IMR-90 (cell line): ENCODE data around the gene ATP5PO. TPM values are rescaled to one million over a fixed set of nuclear protein-coding genes. Genes with fewer than 3 reads are reported as not detected.

ENCODE experiments used
- ATAC-seq: fragments of 200-7000 bp; cut with Tn5 transposase; 2 replicates; pipeline ENCODE4 v1.9.1; 2020; ENCODE audit warnings: low read depth, mild to moderate bottlenecking, moderate library complexity
- BruUV-seq: library from RNA; stranded (reverse); fragments of 400-500 nt; replicated peaks from 2 replicates; lab custom pipeline; 2021; lab: Mats Ljungman, UMichigan
- CTCF ChIA-PET: fragments of 300-600 bp; formaldehyde crosslinking; extraction: SDS; loops from one replicate; lab custom pipeline; 2021; ENCODE audit warnings: antibody characterized with exemption; lab: Yijun Ruan, JAX
- POLR2A ChIA-PET: fragments of 300-600 bp; sonication (Branson Sonifier 250); formaldehyde crosslinking; loops from one replicate; lab custom pipeline; 2022; ENCODE audit warnings: antibody characterized with exemption; ENCODE audit not compliant: unreplicated experiment; lab: Charles Lee
- DNase-seq: peaks from one replicate; pipeline ENCODE4 v3.0.0; 2013
- H2AFZ ChIP-seq: replicated peaks from 2 replicates; pipeline ENCODE3; 2013; ENCODE audit warnings: low read length, mild to moderate bottlenecking; ENCODE audit not compliant: poor library complexity
- H2AK5ac ChIP-seq: 2 replicates; pipeline ENCODE4 v1.6.1; 2013; ENCODE audit warnings: low read depth, low read length, inconsistent platforms
- H2AK9ac ChIP-seq: replicated peaks from 2 replicates; pipeline ENCODE3; 2013; ENCODE audit warnings: mild to moderate bottlenecking, low read depth, low read length, moderate library complexity; ENCODE audit not compliant: poor library complexity
- H2BK120ac ChIP-seq: 2 replicates; pipeline ENCODE4 v1.6.1; 2013; ENCODE audit warnings: low read depth, low read length, inconsistent platforms
- H2BK15ac ChIP-seq: 3 replicates; pipeline ENCODE4 v1.6.1; 2013; ENCODE audit warnings: low read depth, low read length, inconsistent platforms
- H2BK20ac ChIP-seq: 2 replicates; pipeline ENCODE4 v1.6.1; 2013; ENCODE audit warnings: low read depth, mild to moderate bottlenecking, inconsistent platforms, low read length, moderate library complexity
- H2BK5ac ChIP-seq: 2 replicates; pipeline ENCODE4 v1.6.1; 2013; ENCODE audit warnings: mild to moderate bottlenecking, low read depth, low read length, inconsistent platforms; ENCODE audit not compliant: poor library complexity, severe bottlenecking
- H3K14ac ChIP-seq: replicated peaks from 2 replicates; pipeline ENCODE4 v1.6.1; 2013; ENCODE audit warnings: low read depth, low read length, inconsistent platforms
- H3K18ac ChIP-seq: 2 replicates; pipeline ENCODE4 v1.6.1; 2013; ENCODE audit warnings: low read depth, low read length, control low read depth
- H3K23ac ChIP-seq: 2 replicates; pipeline ENCODE4 v1.6.1; 2013; ENCODE audit warnings: low read depth, low read length, inconsistent platforms
- H3K27ac ChIP-seq: 2 replicates; pipeline ENCODE4 v1.5.1; 2013; ENCODE audit warnings: mild to moderate bottlenecking, control low read depth, low read length; ENCODE audit not compliant: insufficient read depth
- H3K27me3 ChIP-seq: 2 replicates; pipeline ENCODE4 v1.6.1; 2013; ENCODE audit warnings: low read length; ENCODE audit not compliant: control insufficient read depth, insufficient read depth
- H3K36me3 ChIP-seq: 2 replicates; pipeline ENCODE4 v1.6.1; 2013; ENCODE audit warnings: low read length, mixed read lengths; ENCODE audit not compliant: control insufficient read depth, insufficient read depth
- H3K4ac ChIP-seq: 2 replicates; pipeline ENCODE4 v1.6.1; 2013; ENCODE audit warnings: low read depth, low read length, inconsistent platforms
- H3K4me1 ChIP-seq: 2 replicates; pipeline ENCODE4 v1.6.1; 2013; ENCODE audit warnings: low read length, mixed read lengths; ENCODE audit not compliant: control insufficient read depth, insufficient read depth
- H3K4me2 ChIP-seq: 2 replicates; pipeline ENCODE4 v1.6.1; 2013; ENCODE audit warnings: low read depth, mild to moderate bottlenecking, control low read depth, low read length, moderate library complexity
- H3K4me3 ChIP-seq: 2 replicates; pipeline ENCODE4 v1.5.1; 2013; ENCODE audit warnings: low read depth, mild to moderate bottlenecking, control low read depth, low read length, moderate library complexity; ENCODE audit not compliant: insufficient read depth
- H3K56ac ChIP-seq: 2 replicates; pipeline ENCODE4 v1.6.1; 2013; ENCODE audit warnings: low read length, inconsistent platforms; ENCODE audit not compliant: insufficient read depth; ENCODE audit errors: extremely low read depth
- H3K79me1 ChIP-seq, 2 experiments: 2 replicates each; pipeline ENCODE4 v1.6.1; 2013; ENCODE audit warnings: low read length in 2 of 2, inconsistent platforms in 1 of 2, low read depth in 1 of 2
- H3K9ac ChIP-seq: 2 replicates; pipeline ENCODE4 v1.6.1; 2013; ENCODE audit warnings: low read depth, low read length, control low read depth
- H3K9me1 ChIP-seq: 2 replicates; pipeline ENCODE4 v1.6.1; 2013; ENCODE audit warnings: low read length, inconsistent platforms; ENCODE audit not compliant: insufficient read depth
- H3K9me3 ChIP-seq: 2 replicates; pipeline ENCODE4 v1.6.1; 2013; ENCODE audit warnings: low read length; ENCODE audit not compliant: control insufficient read depth, insufficient read depth
- H4K20me1 ChIP-seq: 2 replicates; pipeline ENCODE4 v1.6.1; 2013; ENCODE audit warnings: low read length, inconsistent platforms; ENCODE audit not compliant: insufficient read depth
- H4K5ac ChIP-seq: 2 replicates; pipeline ENCODE4 v1.6.1; 2013; ENCODE audit warnings: mild to moderate bottlenecking, low read depth, low read length, control low read depth
- H4K8ac ChIP-seq, 2 experiments: 2 replicates each; pipeline ENCODE4 v1.6.1; 2013; ENCODE audit warnings: low read depth in 2 of 2, low read length in 2 of 2, control low read depth in 1 of 2, inconsistent platforms in 1 of 2
- H4K91ac ChIP-seq: 2 replicates; pipeline ENCODE4 v1.6.1; 2013; ENCODE audit warnings: low read depth, low read length, inconsistent platforms; ENCODE audit not compliant: insufficient read depth
- BHLHE40 ChIP-seq: fragments of 150-350 bp; IDR thresholded peaks from 2 replicates; pipeline ENCODE4 v1.6.1; 2016; ENCODE audit warnings: mild to moderate bottlenecking, low read depth, low read length
- CEBPB ChIP-seq: IDR thresholded peaks from 2 replicates; pipeline ENCODE4 v1.6.1; 2012; ENCODE audit warnings: low read depth, low read length, improper control_type of control experiment
- CHD1 ChIP-seq: IDR thresholded peaks from 2 replicates; pipeline ENCODE4 v1.6.1; 2012; ENCODE audit warnings: low read depth, low read length, improper control_type of control experiment
- CTCF ChIP-seq: conservative IDR thresholded peaks from 2 replicates; pipeline ENCODE4 v1.5.1; 2012; ENCODE audit warnings: mild to moderate bottlenecking, low read depth, low read length, improper control_type of control experiment
- FOS ChIP-seq: fragments of 150-350 bp; IDR thresholded peaks from 2 replicates; pipeline ENCODE4 v1.6.1; 2016; ENCODE audit warnings: low read depth, low read length
- MAFK ChIP-seq: IDR thresholded peaks from 2 replicates; pipeline ENCODE4 v1.6.1; 2012; ENCODE audit warnings: low read depth, low read length, improper control_type of control experiment
- MAZ ChIP-seq: IDR thresholded peaks from 2 replicates; pipeline ENCODE4 v1.6.1; 2012; ENCODE audit warnings: low read depth, mild to moderate bottlenecking, low read length, improper control_type of control experiment, moderate library complexity, borderline replicate concordance
- MXI1 ChIP-seq: IDR thresholded peaks from 2 replicates; pipeline ENCODE4 v1.6.1; 2012; ENCODE audit warnings: low read depth, mild to moderate bottlenecking, low read length, moderate library complexity, borderline replicate concordance
- NFE2L2 ChIP-seq: fragments of 150-350 bp; IDR thresholded peaks from 2 replicates; pipeline ENCODE4 v1.6.1; 2016; ENCODE audit warnings: low read depth, mild to moderate bottlenecking, low read length
- POLR2A ChIP-seq: IDR thresholded peaks from 2 replicates; pipeline ENCODE4 v1.6.1; 2012; ENCODE audit warnings: mild to moderate bottlenecking, low read depth, low read length
- RAD21 ChIP-seq: IDR thresholded peaks from 2 replicates; pipeline ENCODE4 v1.6.1; 2012; ENCODE audit warnings: low read length, improper control_type of control experiment
- RCOR1 ChIP-seq: IDR thresholded peaks from 2 replicates; pipeline ENCODE4 v1.6.1; 2012; ENCODE audit warnings: mild to moderate bottlenecking, low read length, improper control_type of control experiment; ENCODE audit not compliant: insufficient replicate concordance
- RFX5 ChIP-seq: IDR thresholded peaks from 2 replicates; pipeline ENCODE4 v1.8.0; 2012; ENCODE audit warnings: low read depth, mild to moderate bottlenecking, low read length, moderate library complexity
- SMC3 ChIP-seq: fragments of 150-350 bp; IDR thresholded peaks from 2 replicates; pipeline ENCODE4 v1.6.1; 2016; ENCODE audit warnings: low read depth, mild to moderate bottlenecking, antibody characterized with exemption, low read length, moderate library complexity
- WGBS, 2 experiments: methylation state at CpG; one replicate each; pipeline versions ENCODE4 v1.1.5 to v1.1.7; 2013; ENCODE audit warnings: missing lambda C conversion rate in 2 of 2; ENCODE audit not compliant: insufficient read length in 1 of 2; ENCODE audit errors: extremely low coverage in 2 of 2; 5-methylcytosine and 5-hydroxymethylcytosine counted together
- dilution Hi-C: fragments of 300-500 bp; cut with HindIII; formaldehyde crosslinking; loops from one replicate; pipeline ENCODE4 v1.14.3; 2018; ENCODE audit warnings: low sequenced_read_pairs; ENCODE audit not compliant: unreplicated experiment
- in situ Hi-C: fragments of 300-500 bp; cut with MboI; formaldehyde crosslinking; loops from 3 replicates; pipeline ENCODE4 v1.14.3; 2019; ENCODE audit warnings: low sequenced_read_pairs, inconsistent platforms, mixed read lengths
- intact Hi-C: fragments of 100-400 bp; cut with micrococcal nuclease; formaldehyde crosslinking; loops from 2 replicates; pipeline ENCODE4 v1.10.0; 2022
- polyA plus RNA-seq, 3 experiments: library from polyadenylated mRNA; depleted of rRNA; stranded (reverse); fragments of >200 nt; gene quantifications; 2 replicates each; pipeline ENCODE4 v1.2.3, GENCODE V29; 2012; ENCODE audit warnings: low replicate concordance in 1 of 3
- total RNA-seq: library from RNA; depleted of rRNA; stranded (reverse); fragments of >200 nt; gene quantifications from 2 replicates; pipeline ENCODE4 v1.2.3, GENCODE V29; 2012
- TF ChIP-seq, protein P1 (sequence below): fragments of 150-350 bp; IDR thresholded peaks from 2 replicates; pipeline ENCODE4 v1.6.1; 2017; ENCODE audit warnings: mild to moderate bottlenecking, antibody characterized with exemption, low read length, low read depth
- TF ChIP-seq, protein P2 (sequence below): fragments of 150-350 bp; IDR thresholded peaks from 2 replicates; pipeline ENCODE4 v1.6.1; 2016; ENCODE audit warnings: low read depth, mild to moderate bottlenecking, low read length, moderate library complexity, borderline replicate concordance

Gene ATP5PO
- total and polyA plus RNA-seq, 2 of the 4 experiments (the other 2 are of a cell fraction): 237 to 250 TPM

- H2AK9ac ChIP-seq: no peak overlapping the region
- H3K18ac ChIP-seq: no peak overlapping the region
- H4K5ac ChIP-seq: no peak overlapping the region
- dilution Hi-C loops: no loop called here
- no peak overlapping the region for H3K4me2 ChIP-seq
- ATAC-seq: no peak
- no TSS peak for BruUV-seq
- no peak overlapping the region for H2BK5ac ChIP-seq
- WGBS, 2 experiments: 87% methylated on average over 3 of the region's 8 CpGs; no CpG with 5 or more reads in 1 of the 2 experiments
- in situ Hi-C loops: no loop called here
- POLR2A ChIA-PET: no interaction called here
- H3K36me3 ChIP-seq: no peaks in the 10 kb centered on the region
- no peaks in the 10 kb centered on the region for H3K9me1 ChIP-seq
- no peak overlapping the region for H4K8ac ChIP-seq
- H3K9ac ChIP-seq: no peak overlapping the region
- no peak overlapping the region for H2AK5ac ChIP-seq
- H4K20me1 ChIP-seq: no peaks in the 10 kb centered on the region
- H3K56ac ChIP-seq: no peak overlapping the region
- H3K9me3 ChIP-seq: no peaks in the 10 kb centered on the region
- no peak overlapping the region for H2BK15ac ChIP-seq
- no peak overlapping the region for H3K27ac ChIP-seq
- H3K79me1 ChIP-seq: no peaks in the 10 kb centered on the region
- no peak overlapping the region for H3K4ac ChIP-seq
- TF ChIP-seq, protein P1, sequence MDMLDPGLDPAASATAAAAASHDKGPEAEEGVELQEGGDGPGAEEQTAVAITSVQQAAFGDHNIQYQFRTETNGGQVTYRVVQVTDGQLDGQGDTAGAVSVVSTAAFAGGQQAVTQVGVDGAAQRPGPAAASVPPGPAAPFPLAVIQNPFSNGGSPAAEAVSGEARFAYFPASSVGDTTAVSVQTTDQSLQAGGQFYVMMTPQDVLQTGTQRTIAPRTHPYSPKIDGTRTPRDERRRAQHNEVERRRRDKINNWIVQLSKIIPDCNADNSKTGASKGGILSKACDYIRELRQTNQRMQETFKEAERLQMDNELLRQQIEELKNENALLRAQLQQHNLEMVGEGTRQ: no peak
- TF ChIP-seq CTCF: no peak
- no peak for TF ChIP-seq MXI1
- TF ChIP-seq, protein P2, sequence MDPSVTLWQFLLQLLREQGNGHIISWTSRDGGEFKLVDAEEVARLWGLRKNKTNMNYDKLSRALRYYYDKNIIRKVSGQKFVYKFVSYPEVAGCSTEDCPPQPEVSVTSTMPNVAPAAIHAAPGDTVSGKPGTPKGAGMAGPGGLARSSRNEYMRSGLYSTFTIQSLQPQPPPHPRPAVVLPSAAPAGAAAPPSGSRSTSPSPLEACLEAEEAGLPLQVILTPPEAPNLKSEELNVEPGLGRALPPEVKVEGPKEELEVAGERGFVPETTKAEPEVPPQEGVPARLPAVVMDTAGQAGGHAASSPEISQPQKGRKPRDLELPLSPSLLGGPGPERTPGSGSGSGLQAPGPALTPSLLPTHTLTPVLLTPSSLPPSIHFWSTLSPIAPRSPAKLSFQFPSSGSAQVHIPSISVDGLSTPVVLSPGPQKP: no peak
- TF ChIP-seq CEBPB: no peak
- TF ChIP-seq RAD21: no peak
- no peak for TF ChIP-seq CHD1
- TF ChIP-seq NFE2L2: no peak
- TF ChIP-seq BHLHE40: no peak
- no peak for TF ChIP-seq MAFK
- no peak for TF ChIP-seq RFX5
- TF ChIP-seq POLR2A: no peak
- no peak for TF ChIP-seq FOS
- TF ChIP-seq RCOR1: no peak
- no peak for TF ChIP-seq MAZ
- no peak for TF ChIP-seq SMC3
- H2BK20ac ChIP-seq: no peak overlapping the region
- H3K23ac ChIP-seq: no peak overlapping the region
- intact Hi-C loops: no loop called here
- H3K27me3 ChIP-seq: peaks cover 14% of the 10 kb centered on the region
- CTCF ChIA-PET: no interaction called here
- no peak overlapping the region for H3K14ac ChIP-seq
- H2AFZ ChIP-seq: no peak overlapping the region
- no peaks in the 10 kb centered on the region for H3K4me1 ChIP-seq
- no peak for DNase-seq
- no peak overlapping the region for H3K4me3 ChIP-seq
- H4K91ac ChIP-seq: no peak overlapping the region
- no peak overlapping the region for H2BK120ac ChIP-seq
Observed at GRCh38 chr21:33860332-33860879, 55.2 kb downstream of the ATP5PO start.
